GM03348 (cell line): ENCODE data around the gene CD101.
A peak's percentile ranks its signal among the peaks of the same experiment; 100 is the strongest.
"Not testable (repeated sequence)": the region's sequence is repeated elsewhere in the genome, so short reads cannot be mapped to it uniquely, and the experiment has no call there.

ENCODE experiments used
- DNase-seq: peaks from one replicate; pipeline ENCODE4 v3.0.0; 2012; ENCODE audit warnings: low spot score

CD101 gene, protein sequence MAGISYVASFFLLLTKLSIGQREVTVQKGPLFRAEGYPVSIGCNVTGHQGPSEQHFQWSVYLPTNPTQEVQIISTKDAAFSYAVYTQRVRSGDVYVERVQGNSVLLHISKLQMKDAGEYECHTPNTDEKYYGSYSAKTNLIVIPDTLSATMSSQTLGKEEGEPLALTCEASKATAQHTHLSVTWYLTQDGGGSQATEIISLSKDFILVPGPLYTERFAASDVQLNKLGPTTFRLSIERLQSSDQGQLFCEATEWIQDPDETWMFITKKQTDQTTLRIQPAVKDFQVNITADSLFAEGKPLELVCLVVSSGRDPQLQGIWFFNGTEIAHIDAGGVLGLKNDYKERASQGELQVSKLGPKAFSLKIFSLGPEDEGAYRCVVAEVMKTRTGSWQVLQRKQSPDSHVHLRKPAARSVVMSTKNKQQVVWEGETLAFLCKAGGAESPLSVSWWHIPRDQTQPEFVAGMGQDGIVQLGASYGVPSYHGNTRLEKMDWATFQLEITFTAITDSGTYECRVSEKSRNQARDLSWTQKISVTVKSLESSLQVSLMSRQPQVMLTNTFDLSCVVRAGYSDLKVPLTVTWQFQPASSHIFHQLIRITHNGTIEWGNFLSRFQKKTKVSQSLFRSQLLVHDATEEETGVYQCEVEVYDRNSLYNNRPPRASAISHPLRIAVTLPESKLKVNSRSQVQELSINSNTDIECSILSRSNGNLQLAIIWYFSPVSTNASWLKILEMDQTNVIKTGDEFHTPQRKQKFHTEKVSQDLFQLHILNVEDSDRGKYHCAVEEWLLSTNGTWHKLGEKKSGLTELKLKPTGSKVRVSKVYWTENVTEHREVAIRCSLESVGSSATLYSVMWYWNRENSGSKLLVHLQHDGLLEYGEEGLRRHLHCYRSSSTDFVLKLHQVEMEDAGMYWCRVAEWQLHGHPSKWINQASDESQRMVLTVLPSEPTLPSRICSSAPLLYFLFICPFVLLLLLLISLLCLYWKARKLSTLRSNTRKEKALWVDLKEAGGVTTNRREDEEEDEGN

DNA sequence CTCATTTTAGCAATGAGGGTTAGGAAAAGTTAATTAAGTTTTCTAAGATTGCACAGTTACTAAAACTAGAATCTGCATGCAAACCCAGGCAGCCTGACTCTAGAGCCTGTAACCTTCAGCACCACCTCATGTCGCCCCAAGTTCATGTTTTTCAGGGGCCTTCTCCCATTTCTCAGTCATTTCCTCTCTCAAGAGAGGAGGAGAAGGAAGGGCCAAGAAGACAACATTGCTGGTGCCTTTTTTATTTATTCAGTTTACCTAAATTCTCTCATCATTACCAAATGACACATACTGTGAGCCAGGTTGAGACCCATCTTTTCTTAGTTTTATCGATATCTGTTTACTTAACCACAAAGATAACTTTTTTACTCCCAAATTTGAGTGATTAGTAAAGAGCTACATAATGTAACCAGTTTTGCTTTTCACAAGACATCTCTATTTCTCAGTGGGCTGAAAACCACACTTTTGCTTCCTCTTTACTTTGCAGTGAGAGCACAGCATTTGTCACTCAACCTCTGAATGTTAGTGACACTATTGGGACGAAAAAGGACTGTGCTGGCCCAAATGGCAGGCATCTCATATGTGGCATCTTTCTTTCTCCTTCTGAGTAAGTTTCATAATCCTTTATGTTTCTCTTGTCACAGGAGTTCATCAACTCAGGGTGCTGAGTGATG lies at the start of gene CD101:
Gene CD101, plus strand, starts transcription at position 507 of the 674 bp plus-strand sequence. Its CDS starts 58 bp downstream, at position 565.
- no peak for DNase-seq

DNA sequence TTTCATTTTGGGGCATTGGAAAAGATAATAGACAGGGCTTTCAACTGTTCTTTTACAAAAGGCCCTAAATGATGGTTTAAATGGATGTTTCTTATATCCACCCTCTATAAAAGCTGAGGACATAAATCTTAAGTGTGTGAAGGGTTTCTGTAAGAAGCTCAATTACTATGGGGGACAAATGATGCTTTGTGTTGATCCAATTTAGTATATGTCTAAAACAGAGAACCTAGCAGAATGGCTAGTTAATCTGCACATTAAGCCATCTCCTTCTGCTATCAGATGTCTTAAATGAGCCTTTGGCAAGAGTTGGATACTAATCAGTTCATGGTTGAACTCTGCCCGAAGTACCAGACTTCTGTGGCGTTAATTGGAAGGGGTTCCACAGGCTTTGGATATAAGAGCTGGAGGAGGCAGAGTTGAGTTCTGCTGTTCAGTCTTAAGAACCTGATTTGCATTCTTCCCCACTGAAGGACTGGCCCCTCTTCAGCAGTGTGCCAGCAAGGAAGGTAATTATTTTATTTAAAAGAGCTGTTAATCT lies 48.8 kb upstream of the CD101 start:
- no peak for DNase-seq

DNA sequence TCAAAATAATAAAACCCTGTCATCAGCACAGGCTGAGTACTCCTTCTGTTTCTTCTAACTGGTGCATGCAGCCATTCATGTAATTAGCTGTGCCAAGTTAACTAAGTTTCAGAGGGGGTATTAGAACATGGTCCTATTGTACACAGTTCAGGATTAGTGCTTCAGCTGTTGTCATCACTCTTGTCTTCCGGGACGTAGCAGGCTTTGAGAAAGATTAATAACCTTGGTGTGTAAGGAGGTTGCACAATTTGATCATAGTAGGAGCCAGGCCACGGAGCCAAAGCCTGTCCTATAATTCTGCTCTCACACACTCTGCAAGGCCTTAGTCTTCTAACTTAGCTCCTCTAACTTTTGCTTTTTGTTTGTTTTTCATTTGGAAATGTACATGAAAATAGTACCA lies 47.1 kb upstream of the CD101 start:
- DNase-seq: no peak

DNA sequence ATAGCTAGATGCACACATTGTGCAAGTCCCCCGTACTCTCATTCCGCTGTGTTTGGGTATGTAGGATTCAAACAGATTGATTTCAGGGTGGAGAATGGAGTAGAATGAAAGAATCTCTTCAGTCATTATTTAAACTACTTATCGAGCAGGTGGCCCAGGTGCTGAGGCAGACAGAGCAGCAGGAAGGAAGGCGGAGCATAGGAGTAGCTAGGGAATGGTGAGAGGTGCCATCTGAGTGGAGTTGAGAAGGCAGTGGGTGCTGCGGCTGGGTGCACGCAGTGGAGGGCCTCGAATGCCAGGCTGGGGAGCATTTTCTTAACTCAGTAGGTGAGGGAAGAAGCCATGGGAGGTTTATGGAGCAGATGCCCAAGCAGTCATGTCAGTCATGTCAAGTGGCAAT lies 45.2 kb upstream of the CD101 start:
- no peak for DNase-seq

DNA sequence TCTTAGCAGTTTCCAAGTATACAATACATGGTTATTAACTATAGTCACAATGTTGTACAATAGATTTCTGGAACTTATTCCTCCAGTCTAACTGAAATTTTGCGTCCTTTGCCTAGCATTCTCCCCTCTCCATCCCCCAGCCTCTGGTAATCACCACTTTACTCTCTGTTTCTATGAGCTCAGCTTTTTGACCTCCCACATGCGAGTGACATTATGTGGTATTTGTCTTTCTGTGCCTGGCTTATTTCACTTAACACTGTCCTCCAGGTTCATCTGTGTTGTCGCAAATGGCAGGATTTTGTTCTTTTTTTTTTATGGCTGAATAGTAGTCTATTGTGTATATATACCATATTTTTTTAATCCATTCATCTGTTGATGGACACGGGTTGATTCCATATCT lies 43.9 kb upstream of the CD101 start:
- no peak for DNase-seq

DNA sequence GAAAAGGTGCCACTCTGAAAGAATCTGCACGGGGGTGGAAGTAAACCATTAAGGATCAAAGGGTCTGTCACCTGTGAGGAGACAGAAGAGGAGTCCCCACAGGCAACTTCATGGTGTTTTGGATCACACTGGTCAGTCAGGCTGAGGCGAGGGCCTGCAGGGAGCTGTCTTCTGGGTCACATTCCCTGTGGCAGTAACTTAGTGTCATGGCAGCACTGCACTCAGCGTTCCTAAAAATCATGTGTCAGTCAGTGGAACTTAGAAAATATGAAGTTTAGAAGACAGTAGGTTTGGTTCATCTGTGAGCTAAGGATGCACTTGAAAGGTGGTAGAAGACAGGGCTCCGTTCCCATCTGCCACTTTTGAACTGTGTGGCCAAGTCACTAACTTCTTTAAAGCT lies 43.5 kb upstream of the CD101 start:
- no peak for DNase-seq

DNA sequence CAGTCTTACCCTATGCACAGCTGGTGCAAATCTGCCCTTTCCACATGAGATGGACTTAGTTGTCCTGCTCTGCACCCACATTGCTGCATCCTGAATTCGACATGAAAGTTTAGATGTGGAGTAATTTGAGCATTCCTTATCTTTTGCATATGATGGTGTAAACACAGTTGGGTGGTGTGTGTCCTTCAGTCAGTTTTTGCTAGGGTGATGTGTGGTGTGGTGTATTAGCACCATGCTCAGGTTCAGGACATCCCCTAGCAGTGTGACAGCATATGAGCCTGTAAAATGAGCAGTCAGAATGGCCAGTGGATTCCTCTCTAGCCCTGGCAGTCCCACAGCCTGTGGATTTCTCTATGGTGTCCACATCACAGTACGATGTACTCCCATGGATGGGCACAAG lies 42.6 kb upstream of the CD101 start:
- DNase-seq: no peak

DNA sequence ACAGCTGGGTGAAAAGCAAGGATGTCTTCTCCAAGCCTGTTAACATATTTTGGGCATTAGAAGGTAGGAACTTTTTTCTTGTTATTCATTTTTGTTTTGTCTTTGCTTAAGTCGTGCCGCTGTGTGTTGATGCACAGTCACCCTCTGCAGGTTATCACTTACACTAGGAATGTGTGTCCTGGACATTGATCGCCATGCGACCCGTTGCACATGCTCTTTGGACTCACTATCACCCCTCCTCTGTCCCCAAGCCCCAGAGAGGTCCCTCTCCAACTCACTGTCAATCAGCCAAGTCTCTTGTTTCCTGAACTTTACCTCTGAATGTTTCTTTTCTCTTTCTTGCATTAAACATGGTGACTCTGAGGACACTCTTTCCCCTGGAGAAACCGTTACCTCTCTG lies 40.0 kb upstream of the CD101 start:
- no peak for DNase-seq

DNA sequence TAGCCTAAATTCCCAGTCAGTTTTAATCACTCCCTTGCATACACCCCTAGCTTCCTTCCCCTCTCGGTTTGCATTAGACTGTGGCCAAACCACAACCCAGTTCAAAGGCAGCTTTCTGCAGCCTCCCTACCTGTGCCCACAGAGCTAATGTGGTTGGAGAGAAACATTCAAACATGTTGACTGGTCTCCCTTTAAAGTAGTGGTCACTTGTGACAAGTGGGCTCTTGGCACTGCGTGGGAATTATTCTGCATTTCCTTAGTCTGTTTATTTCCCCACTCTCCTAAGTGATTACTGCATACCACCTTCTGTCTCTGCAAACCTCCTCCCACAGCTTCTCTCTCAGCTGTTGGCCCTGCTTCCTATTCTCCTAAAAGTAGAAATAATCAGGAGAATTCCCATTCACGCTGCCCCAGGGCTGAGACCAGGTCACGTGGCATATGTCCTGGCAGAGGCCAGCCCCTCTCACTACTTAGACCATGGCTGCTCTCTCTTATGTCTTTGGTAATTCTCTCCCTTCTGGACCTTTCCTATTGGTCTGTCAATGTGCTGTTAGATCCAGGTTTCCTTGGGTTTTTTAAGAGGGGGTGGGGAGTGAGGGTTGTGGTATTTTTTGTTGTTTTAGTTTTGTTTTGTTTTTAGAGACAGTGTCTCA lies 38.4 kb upstream of the CD101 start:
- DNase-seq: no peak

DNA sequence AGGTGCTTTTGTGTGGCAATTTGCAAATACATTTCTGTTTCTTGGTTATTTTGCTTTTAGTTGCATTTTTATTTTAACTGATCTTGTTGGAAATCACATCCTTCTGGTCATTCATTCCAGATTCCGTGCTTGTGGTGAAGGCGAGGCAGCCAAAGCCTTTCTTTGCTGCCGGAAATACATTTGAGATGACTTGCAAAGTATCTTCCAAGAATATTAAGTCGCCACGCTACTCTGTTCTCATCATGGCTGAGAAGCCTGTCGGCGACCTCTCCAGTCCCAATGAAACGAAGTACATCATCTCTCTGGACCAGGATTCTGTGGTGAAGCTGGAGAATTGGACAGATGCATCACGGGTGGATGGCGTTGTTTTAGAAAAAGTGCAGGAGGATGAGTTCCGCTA lies 34.8 kb upstream of the CD101 start:
- peak; percentile 65 for DNase-seq

DNA sequence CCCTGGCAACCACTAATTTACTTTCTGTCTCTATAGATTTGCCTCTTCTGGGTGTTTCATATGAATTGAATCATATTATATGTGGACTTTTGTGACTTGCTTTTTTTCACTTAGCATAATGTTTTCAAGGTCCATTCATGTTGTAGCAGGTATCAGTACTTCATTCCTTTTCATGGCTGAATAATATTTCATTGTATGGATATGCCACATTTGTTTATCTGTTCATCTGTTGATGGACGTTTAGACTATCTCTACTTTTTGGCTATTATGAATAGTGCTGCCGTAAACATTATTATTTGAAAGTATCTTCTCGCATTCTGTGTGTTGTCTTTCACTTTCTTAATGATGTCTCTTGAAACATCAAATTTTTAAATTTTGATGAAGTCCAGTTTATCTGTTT lies 32.8 kb upstream of the CD101 start:
- DNase-seq: no peak

DNA sequence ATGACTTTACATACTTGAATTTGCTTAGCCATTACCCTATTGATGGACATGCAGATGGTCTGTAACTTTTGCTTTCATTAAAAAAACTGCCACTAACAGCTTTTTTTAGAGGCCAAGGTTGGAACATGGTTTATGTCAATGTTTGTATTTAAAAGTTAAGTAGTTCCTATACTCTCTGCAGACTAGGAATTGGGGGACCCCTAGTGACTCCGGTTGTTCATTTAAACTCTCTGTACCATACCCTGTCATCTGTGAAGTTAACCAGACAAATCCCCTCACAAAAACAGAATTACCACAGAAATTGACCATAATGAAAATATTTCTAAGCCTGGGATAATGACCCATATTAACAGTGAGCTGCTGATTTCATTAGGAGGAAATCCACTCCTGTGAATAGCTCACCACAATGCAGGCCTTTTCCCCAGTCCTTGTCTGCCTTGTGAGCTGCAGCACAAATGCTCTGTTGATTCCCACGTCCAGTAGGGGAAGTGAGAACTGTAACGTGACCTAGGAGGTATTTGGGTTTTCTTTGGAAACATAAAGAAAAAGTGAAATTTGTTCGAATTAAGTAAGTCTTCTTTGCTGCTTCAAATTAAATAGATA lies 30.2 kb upstream of the CD101 start:
- no peak for DNase-seq

DNA sequence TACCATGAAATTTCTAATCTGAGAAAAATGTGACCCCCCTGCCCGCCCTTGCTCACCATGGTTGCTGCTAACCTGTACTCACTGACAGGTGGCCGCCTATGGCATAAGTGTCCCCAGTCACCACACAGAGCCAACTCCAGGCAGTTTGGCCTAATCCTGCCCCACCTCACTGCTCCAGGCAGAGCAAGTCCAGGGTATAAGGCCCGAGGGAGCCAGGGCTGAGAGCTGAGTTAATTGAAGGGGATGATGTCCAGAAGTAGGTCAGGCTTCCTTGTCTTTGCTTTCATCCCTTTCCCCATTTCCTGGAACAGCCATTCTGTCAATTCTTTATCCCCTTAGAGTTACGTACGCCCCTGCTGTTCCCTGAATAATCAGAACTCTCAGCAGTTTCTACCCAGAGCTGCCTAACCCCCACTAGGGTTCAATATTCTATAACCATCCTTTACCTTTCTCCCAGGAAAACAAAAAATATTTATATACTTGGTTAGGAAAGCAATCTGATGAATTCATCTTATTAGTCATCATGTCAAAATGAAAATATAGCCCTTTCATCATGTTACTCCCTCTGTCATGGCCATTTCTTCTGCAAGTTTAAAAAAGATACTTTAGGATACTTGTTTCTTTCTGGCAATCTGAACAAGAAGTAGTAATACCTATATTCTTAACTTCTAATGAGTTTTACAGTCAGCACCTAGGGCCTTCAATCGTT lies 29.4 kb upstream of the CD101 start:
- DNase-seq: peak; percentile 19

DNA sequence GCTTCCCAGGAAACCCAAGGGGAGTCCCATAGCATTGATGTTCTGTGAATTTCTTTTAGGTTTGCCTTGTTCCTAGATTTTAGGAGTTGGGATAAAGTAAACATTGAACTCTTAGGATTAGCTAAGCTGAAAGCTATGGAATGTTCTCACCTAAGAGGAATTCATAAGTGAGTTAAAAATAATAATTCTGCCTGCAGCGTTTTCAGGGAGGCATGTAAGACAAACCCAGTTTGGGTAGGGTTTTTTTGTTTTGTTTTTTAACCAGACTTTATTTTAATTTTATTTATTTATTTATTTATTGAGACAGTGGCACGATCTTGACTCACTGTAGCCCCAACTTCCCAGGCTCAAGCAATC lies 28.9 kb upstream of the CD101 start:
- DNase-seq: no peak

DNA sequence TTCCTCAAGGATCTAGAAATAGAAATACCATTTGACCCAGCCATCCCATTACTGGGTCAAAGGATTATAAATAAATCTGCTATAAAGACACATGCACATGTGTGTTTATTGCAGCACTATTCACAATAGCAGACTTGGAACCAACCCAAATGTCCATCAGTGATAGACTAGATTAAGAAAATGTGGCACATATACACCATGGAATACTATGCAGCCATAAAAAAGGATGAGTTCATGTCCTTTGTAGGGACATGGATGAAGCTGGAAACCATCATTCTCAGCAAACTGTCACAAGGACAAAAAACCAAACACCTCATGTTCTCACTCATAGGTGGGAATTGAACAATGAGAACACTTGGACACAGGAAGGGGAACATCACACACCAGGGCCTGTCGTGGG lies 21.3 kb upstream of the CD101 start:
- DNase-seq: not testable (repeated sequence)

DNA sequence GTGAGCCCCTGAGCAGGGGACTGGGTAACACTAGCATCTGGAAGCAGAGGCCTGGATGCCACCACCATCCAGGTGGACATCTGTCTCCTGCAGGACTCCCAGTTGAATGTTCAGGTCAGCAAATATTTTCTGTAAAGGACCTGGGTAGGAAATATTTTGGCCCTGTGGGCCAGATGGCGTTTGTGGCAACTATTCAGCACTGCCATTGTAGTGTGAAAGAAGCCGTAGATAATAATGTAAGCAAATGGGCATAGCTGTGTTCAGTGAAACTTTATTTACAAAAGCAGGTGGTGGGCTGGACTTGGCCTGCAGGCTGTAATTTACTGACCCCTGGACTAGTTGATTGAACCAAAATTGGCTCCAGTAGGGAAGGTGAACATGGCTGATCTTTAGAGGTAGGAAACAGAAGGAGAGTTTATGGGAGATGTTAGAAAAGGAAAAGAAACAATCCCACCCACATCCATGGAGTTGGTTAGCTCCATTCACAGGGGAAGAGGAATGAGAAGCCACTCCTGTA lies 20.0 kb upstream of the CD101 start:
- no peak for DNase-seq

DNA sequence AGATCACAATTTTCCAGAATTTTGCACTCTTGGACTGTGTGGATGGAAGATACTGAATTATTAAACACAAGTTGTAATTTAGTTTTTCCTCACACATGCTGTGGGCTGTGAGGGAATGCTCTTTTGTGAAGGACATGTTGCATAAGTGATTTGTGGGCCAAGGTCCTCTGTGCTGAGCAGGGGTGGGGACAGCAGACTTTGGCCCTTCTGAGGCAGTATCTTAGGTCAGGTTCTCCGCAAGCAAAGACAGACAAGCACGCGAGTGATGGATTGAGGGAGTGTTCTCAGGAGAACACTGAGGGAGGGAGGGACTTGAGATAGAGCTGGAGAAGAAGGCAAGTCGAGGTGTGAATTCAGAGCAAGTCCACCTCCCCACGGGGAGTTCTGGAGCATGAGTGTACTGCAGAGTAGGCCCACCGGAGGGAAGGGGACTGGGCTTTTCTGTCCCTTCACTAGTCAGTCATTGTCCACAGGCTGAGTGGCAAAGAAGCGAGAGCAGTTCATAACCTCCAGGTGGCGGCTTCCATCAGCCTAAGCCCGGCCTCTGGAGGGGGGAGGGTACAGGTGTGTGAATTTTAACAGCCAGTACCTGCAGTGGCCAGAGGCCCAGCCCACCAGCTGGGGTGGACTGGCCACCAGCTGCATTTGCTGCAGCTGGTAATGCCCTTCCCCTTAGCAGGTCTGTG lies 19.1 kb upstream of the CD101 start:
- DNase-seq: no peak

DNA sequence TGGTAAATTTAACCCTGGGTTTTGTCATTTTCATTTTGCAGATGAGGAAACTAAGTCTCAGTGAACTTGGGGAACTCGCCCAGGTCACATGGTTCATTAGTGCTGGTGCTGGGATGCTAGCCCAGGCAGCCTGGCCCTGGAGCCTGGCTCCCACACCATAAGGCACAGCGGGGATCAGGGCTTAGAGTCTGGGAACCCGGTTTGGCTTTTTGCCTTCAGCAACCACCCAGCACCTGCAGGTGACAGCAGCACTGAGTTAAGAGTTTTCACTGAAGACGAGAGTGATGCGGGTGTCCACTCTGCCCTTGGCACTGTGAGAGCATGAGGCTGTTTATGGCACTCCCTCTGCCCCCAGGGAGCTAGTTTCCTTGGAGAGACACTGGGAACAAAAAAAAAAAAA lies 18.4 kb upstream of the CD101 start:
- DNase-seq: no peak

DNA sequence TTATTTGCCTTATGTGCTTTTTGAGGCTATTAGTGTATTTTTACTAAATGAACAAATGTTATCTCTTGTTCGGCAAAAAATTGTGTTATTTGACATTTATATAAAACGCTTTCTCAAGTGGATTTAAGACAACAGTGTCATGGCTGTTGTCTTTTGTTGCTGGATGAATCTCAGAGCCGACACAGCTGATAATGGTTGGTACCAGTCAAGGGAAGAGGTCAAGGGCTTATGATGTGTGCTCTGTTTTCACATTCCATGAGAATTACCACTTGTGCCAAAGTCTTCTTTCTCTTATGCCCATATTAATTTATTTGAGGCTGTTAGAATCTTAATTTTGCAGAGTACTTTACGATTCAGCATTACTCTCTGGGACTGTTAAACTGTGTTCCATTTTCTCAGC lies 17.9 kb upstream of the CD101 start:
- no peak for DNase-seq
